Esophagus squamous epithelium (tissue), 5 donors: ENCODE results near the gene TMEM131. TPM values are rescaled to one million over a fixed set of nuclear protein-coding genes. Genes with fewer than 3 reads are reported as not detected.

ENCODE experiments used
- DNase-seq: peaks from one replicate; lab custom pipeline; 2025; lab: John Stamatoyannopoulos, UW
- H3K27ac ChIP-seq, 4 donors: fragments of 200-600 bp; sonication (generic); one replicate each; pipeline ENCODE4 v1.5.1; 2016 to 2019; ENCODE audit warnings: mild to moderate bottlenecking in 1 of 4
- H3K27me3 ChIP-seq, 4 donors: fragments of 200-600 bp; sonication (generic); 1 replicate in 3 of 4; 2 replicates in 1 of 4; pipeline versions ENCODE4 v1.5.1 to v1.6.0; 2017 to 2021; ENCODE audit warnings: antibody characterized with exemption in 1 of 4
- H3K36me3 ChIP-seq, 3 donors: fragments of 200-600 bp; sonication (generic); one replicate each; pipeline ENCODE4 v1.5.1; 2016 to 2019
- H3K4me1 ChIP-seq, 3 donors: fragments of 200-600 bp; sonication (generic); one replicate each; pipeline ENCODE4 v1.5.1; 2017 to 2019
- H3K4me3 ChIP-seq, 4 donors: fragments of 200-600 bp; sonication (generic); 1 replicate in 3 of 4; 2 replicates in 1 of 4; pipeline ENCODE4 v1.5.1; 2016 to 2019; ENCODE audit warnings: mild to moderate bottlenecking in 2 of 4, moderate library complexity in 1 of 4
- H3K9me3 ChIP-seq, 3 donors: fragments of 200-600 bp; sonication (generic); one replicate each; pipeline ENCODE4 v1.5.1; 2016 to 2019
- CTCF ChIP-seq, 6 experiments: fragments of 450-650 bp in 4 of 6; fragments of 200-600 bp in 2 of 6; sonication (generic) in 2 of 6; IDR thresholded peaks; one replicate each; pipeline ENCODE4 v1.5.1; 2016 to 2019; ENCODE audit warnings: antibody characterized with exemption in 6 of 6, mild to moderate bottlenecking in 4 of 6, moderate library complexity in 4 of 6
- POLR2A ChIP-seq, 4 donors: fragments of 450-650 bp; IDR thresholded peaks; one replicate each; pipeline ENCODE4 v1.6.1; 2017; ENCODE audit warnings: antibody characterized with exemption in 4 of 4, mild to moderate bottlenecking in 4 of 4, moderate library complexity in 3 of 4
- WGBS, 2 donors: methylation state at CpG; one replicate each; pipeline ENCODE4 v1.1.5; 2018; 5-methylcytosine and 5-hydroxymethylcytosine counted together
- intact Hi-C: fragments of 100-400 bp; cut with DNase I; formaldehyde crosslinking; loops from one replicate; pipeline ENCODE4 v1.15.0; 2022
- total RNA-seq, 4 donors: library from RNA; depleted of rRNA; stranded (reverse); fragments of >200 nt; gene quantifications; one replicate each; pipeline ENCODE4 v1.1.0, GENCODE V29; 2016
- donor health status: DM: yes; HTN: yes; CAD: no.

TMEM131 gene
- total RNA-seq, 4 donors from 2014 or later: 24.2 to 36.4 (median 28.1) TPM

GRCh38 chr2:97994476-97994875, 1.3 kb downstream of the TMEM131 start:
- WGBS, 2 donors: 3 to 6% methylated on average over 4 of the region's 4 CpGs
- TF ChIP-seq POLR2A (IDR thresholded peaks at IDR 0.05) (no peak), CTCF (IDR thresholded peaks at IDR 0.05) (no peak)
- H3K36me3 ChIP-seq: no peaks in the 10 kb centered on the region
- H3K27me3 ChIP-seq: no peaks in the 10 kb centered on the region
- intact Hi-C loops: loop anchor here (10.0 kb wide), 1 partner anchor 190 kb away; no protein-coding TSS in a partner anchor
- DNase-seq: no peak
- H3K4me1 ChIP-seq: peaks cover 0 to 71% (median 23%) of the 10 kb centered on the region in 3 donors
- no peaks in the 10 kb centered on the region for H3K9me3 ChIP-seq
- H3K27ac ChIP-seq: peak overlapping the region; percentile 96 to 99 (median 97)
- H3K4me3 ChIP-seq: peak overlapping the region; percentile 67 to 94 (median 92)

- TF ChIP-seq POLR2A (IDR thresholded peaks at IDR 0.05) (no peak), CTCF (IDR thresholded peaks at IDR 0.05) (no peak)
- intact Hi-C loops: loop anchor here (10.0 kb wide), 1 partner anchor 189 kb away; no protein-coding TSS in a partner anchor
- H3K27me3 ChIP-seq: no peaks in the 10 kb centered on the region
- H3K27ac ChIP-seq: peak overlapping the region in 2 of 4 donors; percentile 18 to 96
- DNase-seq: no peak
- peaks cover 0 to 70% (median 23%) of the 10 kb centered on the region in 3 donors for H3K4me1 ChIP-seq
- no peaks in the 10 kb centered on the region for H3K9me3 ChIP-seq
- WGBS, 2 donors: 37 to 38% methylated on average over 6 of the region's 6 CpGs
- peak overlapping the region; percentile 67 to 94 (median 92) for H3K4me3 ChIP-seq
- H3K36me3 ChIP-seq: no peaks in the 10 kb centered on the region
Observed at GRCh38 chr2:97993926-97994325, 1.8 kb downstream of the TMEM131 start.

GRCh38 chr2:97992836-97993825, 2.6 kb downstream of the TMEM131 start:
- H3K27ac ChIP-seq: peak overlapping the region in 3 of 4 donors; percentile 18 to 96 (median 45)
- TF ChIP-seq POLR2A (IDR thresholded peaks at IDR 0.05): no peak
- TF ChIP-seq CTCF (IDR thresholded peaks at IDR 0.05): no peak
- peaks cover 0 to 62% (median 23%) of the 10 kb centered on the region in 3 donors for H3K4me1 ChIP-seq
- H3K4me3 ChIP-seq: peak overlapping the region in 1 of 4 donors; percentile 92
- peaks cover 0 to 4% (median 0%) of the 10 kb centered on the region in 3 donors for H3K9me3 ChIP-seq
- H3K27me3 ChIP-seq: no peaks in the 10 kb centered on the region
- intact Hi-C loops: loop anchor here (10.0 kb wide), 1 partner anchor 188 kb away; no protein-coding TSS in a partner anchor
- no peak for DNase-seq
- 44 to 45% methylated on average over 3 of the region's 3 CpGs for WGBS, 2 donors
- no peaks in the 10 kb centered on the region for H3K36me3 ChIP-seq

GRCh38 chr2:97991081-97991856, 4.5 kb downstream of the TMEM131 start:
- no peak overlapping the region for H3K4me3 ChIP-seq
- no peaks in the 10 kb centered on the region for H3K36me3 ChIP-seq
- TF ChIP-seq CTCF (IDR thresholded peaks at IDR 0.05) (no peak), POLR2A (IDR thresholded peaks at IDR 0.05) (no peak)
- peaks cover 0 to 43% (median 17%) of the 10 kb centered on the region in 3 donors for H3K4me1 ChIP-seq
- peaks cover 0 to 8% (median 4%) of the 10 kb centered on the region in 3 donors for H3K9me3 ChIP-seq
- 86% methylated on average over 7 of the region's 7 CpGs for WGBS, 2 donors
- H3K27ac ChIP-seq: no peak overlapping the region
- DNase-seq: no peak
- H3K27me3 ChIP-seq: no peaks in the 10 kb centered on the region
- intact Hi-C loops: loop anchor here (10.0 kb wide), 1 partner anchor 186 kb away; no protein-coding TSS in a partner anchor
